HepG2 (cell line): Measurements from ENCODE around the gene ARMH4. TPM values are rescaled to one million over a fixed set of nuclear protein-coding genes. Genes with fewer than 3 reads are reported as not detected.

Experiments used
- AHR ChIP-seq: IDR thresholded peaks from 2 replicates; pipeline ENCODE4 v1.6.1; 2018; ENCODE audit warnings: missing genetic modification reagents, missing compliant biosample characterization
- CTCF ChIP-seq: sonication (generic); formaldehyde crosslinking; IDR thresholded peaks from 2 replicates; pipeline ENCODE4 v1.5.0; 2020; ENCODE audit warnings: mild to moderate bottlenecking, missing genetic modification reagents, moderate library complexity
- DNMT3B ChIP-seq: conservative IDR thresholded peaks from 2 replicates; pipeline ENCODE4 v1.6.1; 2016; ENCODE audit warnings: missing biosample characterization, control low read depth
- HMGXB4 ChIP-seq, 2 experiments: sonication (generic) in 1 of 2; formaldehyde crosslinking in 1 of 2; IDR thresholded peaks; 2 replicates each; pipeline versions ENCODE4 v1.4.0 to v1.6.1; 2018 to 2020; ENCODE audit warnings: missing genetic modification reagents in 2 of 2, borderline replicate concordance in 1 of 2, low read depth in 1 of 2, mild to moderate bottlenecking in 1 of 2, missing biosample characterization in 1 of 2
- KLF16 ChIP-seq, 2 experiments: sonication (generic) in 1 of 2; formaldehyde crosslinking in 1 of 2; IDR thresholded peaks; 2 replicates each; pipeline versions ENCODE4 v1.6.1 to v1.8.0; 2016 to 2023; ENCODE audit warnings: missing genetic modification reagents in 2 of 2, missing compliant biosample characterization in 1 of 2
- MED8 ChIP-seq: sonication (generic); formaldehyde crosslinking; IDR thresholded peaks from 2 replicates; pipeline ENCODE4 v1.8.1; 2023; ENCODE audit warnings: mild to moderate bottlenecking, missing genetic modification reagents; ENCODE audit not compliant: insufficient replicate concordance
- MIXL1 ChIP-seq: IDR thresholded peaks from 2 replicates; pipeline ENCODE4 v1.6.1; 2016
- PAF1 ChIP-seq: IDR thresholded peaks from 2 replicates; pipeline ENCODE4 v1.6.1; 2016; ENCODE audit warnings: missing genetic modification reagents, missing compliant biosample characterization
- POLR2A ChIP-seq, 2 experiments: IDR thresholded peaks; 2 replicates each; pipeline ENCODE4 v1.6.1; 2011; ENCODE audit warnings: low read depth in 2 of 2, low read length in 2 of 2, mild to moderate bottlenecking in 1 of 2, moderate library complexity in 1 of 2; ENCODE audit not compliant: insufficient read depth in 1 of 2
- RAD21 ChIP-seq: fragments of 450-650 bp; formaldehyde crosslinking; IDR thresholded peaks from 2 replicates; pipeline ENCODE4 v1.5.0; 2020; ENCODE audit warnings: mild to moderate bottlenecking
- RFX5 ChIP-seq: IDR thresholded peaks from 2 replicates; pipeline ENCODE4 v1.6.1; 2011; ENCODE audit warnings: low read depth, low read length, improper control_type of control experiment
- RNF219 ChIP-seq: sonication (generic); formaldehyde crosslinking; IDR thresholded peaks from 2 replicates; pipeline ENCODE4 v1.5.0; 2020; ENCODE audit warnings: mild to moderate bottlenecking, missing genetic modification reagents
- SP4 ChIP-seq: sonication (generic); formaldehyde crosslinking; IDR thresholded peaks from 2 replicates; pipeline ENCODE4 v1.8.1; 2023; ENCODE audit warnings: mild to moderate bottlenecking, missing genetic modification reagents
- STAG1 ChIP-seq: sonication (generic); formaldehyde crosslinking; IDR thresholded peaks from 2 replicates; pipeline ENCODE4 v1.4.0; 2020; ENCODE audit warnings: missing genetic modification reagents
- TBX2 ChIP-seq: sonication (generic); formaldehyde crosslinking; IDR thresholded peaks from 2 replicates; pipeline ENCODE4 v1.5.0; 2020; ENCODE audit warnings: missing genetic modification reagents, mild to moderate bottlenecking, borderline replicate concordance
- TCF7L2 ChIP-seq: IDR thresholded peaks from 2 replicates; pipeline ENCODE4 v1.6.1; 2011; ENCODE audit warnings: mild to moderate bottlenecking, low read depth, low read length, moderate library complexity
- ZGPAT ChIP-seq: IDR thresholded peaks from 2 replicates; pipeline ENCODE4 v1.6.1; 2016; ENCODE audit warnings: mild to moderate bottlenecking
- ZNF362 ChIP-seq: sonication (generic); formaldehyde crosslinking; IDR thresholded peaks from 2 replicates; pipeline ENCODE4 v1.4.0; 2020; ENCODE audit warnings: missing genetic modification reagents, mild to moderate bottlenecking, borderline replicate concordance
- ZNF552 ChIP-seq: sonication (generic); formaldehyde crosslinking; IDR thresholded peaks from 2 replicates; pipeline ENCODE4 v1.9.0; 2022; ENCODE audit warnings: missing genetic modification reagents, mild to moderate bottlenecking, borderline replicate concordance
- ZNF644 ChIP-seq: IDR thresholded peaks from 2 replicates; pipeline ENCODE4 v1.6.1; 2016; ENCODE audit warnings: low read depth
- polyA plus RNA-seq, 8 experiments: library from polyadenylated mRNA; depleted of rRNA in 3 of 8; stranded (reverse) in 7 of 8; unstranded in 1 of 8; fragments of >200 nt; fragmentation: Illumina TruSeq in 4 of 8; extraction: Trizol in 4 of 8; gene quantifications; 2 replicates each; pipeline versions ENCODE4 v1.2.1 to v1.2.3, GENCODE V29; 2011 to 2016; ENCODE audit warnings: low read depth in 4 of 8, missing spikeins in 1 of 8, mixed read lengths in 1 of 8; ENCODE audit not compliant: insufficient read depth in 1 of 8
- total RNA-seq, 5 experiments: library from RNA; depleted of rRNA; stranded (reverse); fragments of >200 nt; fragmentation: Illumina TruSeq; extraction: Trizol; gene quantifications; 2 replicates each; pipeline ENCODE4 v1.2.3, GENCODE V29; 2016; ENCODE audit warnings: low read depth in 1 of 5

ARMH4 gene
- total and polyA plus RNA-seq, 2 of the 13 experiments (the other 11 are each of a cell fraction or from before 2014, with no cell fraction given): 0.02 to 0.18 TPM

- TF ChIP-seq TBX2 (peak; percentile 29; the same call in 1 of the 2 replicates), POLR2A (IDR thresholded peaks at IDR 0.05; ENCODE audit: insufficient read depth in 1 of 2, low read depth in 2 of 2, low read length in 2 of 2) (peak; percentile 63 to 76), HMGXB4 (CRISPR knock-in tag; IDR thresholded peaks at IDR 0.05; ENCODE audit: borderline replicate concordance in 1 of 2, low read depth in 1 of 2) (0 out of 4 replicates have a peak, but pooled peaks of 1 of the 2 experiments have one; percentile 36), RFX5 (no peak), DNMT3B (no peak), PAF1 (no peak), KLF16 (CRISPR knock-in tag; IDR thresholded peaks at IDR 0.05) (no peak), ZNF644 (CRISPR knock-in tag) (no peak), MIXL1 (CRISPR knock-in tag) (no peak), RAD21 (CRISPR knock-in tag) (peak; percentile 34), AHR (no peak), ZNF552 (CRISPR knock-in tag) (0 out of 2 replicates have a peak, but pooled peaks have one; percentile 68), STAG1 (CRISPR knock-in tag) (no peak), MED8 (no peak), CTCF (CRISPR knock-in tag) (no peak), ZNF362 (CRISPR knock-in tag) (no peak), TCF7L2 (no peak), ZGPAT (0 out of 2 replicates have a peak, but pooled peaks have one; percentile 38), SP4 (CRISPR knock-in tag) (peak; percentile 86), RNF219 (no peak)
These were observed 47.9 kb upstream of the ARMH4 start, which contains the start of gene ACTR10 (continued) for GRCh38 chr14:58199726-58200479.
